Uterus (tissue), 2 donors: Measurements from ENCODE around the gene USP38.

ENCODE experiments used
- POLR2A ChIP-seq, 2 donors: fragments of 450-650 bp; IDR thresholded peaks; one replicate each; pipeline ENCODE4 v1.6.1; 2016; ENCODE audit warnings: antibody characterized with exemption in 2 of 2, mild to moderate bottlenecking in 1 of 2, moderate library complexity in 1 of 2
- TF ChIP-seq, protein P1 (sequence below), 4 experiments: fragments of 200-600 bp in 2 of 4; fragments of 450-650 bp in 2 of 4; sonication (generic) in 2 of 4; IDR thresholded peaks; one replicate each; pipeline ENCODE4 v1.5.1; 2016 to 2019; ENCODE audit warnings: antibody characterized with exemption in 4 of 4, mild to moderate bottlenecking in 2 of 4, moderate library complexity in 1 of 4

DNA sequence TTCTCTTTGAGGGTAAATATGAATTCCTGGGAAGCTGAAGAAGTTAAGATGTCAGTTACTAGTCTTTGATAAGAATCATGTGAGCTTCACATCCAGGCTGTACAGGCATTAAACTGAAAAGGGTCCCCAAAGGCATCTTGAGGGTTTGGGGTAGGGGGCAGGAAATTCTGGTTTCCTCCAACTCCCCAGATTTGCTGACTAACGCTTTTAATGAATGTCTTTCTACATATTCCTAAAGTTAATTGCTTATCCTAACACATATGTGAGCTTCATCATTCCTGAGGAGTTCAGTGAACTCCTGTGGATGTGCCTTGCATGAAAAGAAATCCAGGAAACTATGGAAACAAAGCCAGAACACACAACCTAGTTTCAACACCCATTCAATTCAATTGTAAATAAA lies 78.1 kb downstream of the USP38 start:
- TF ChIP-seq, protein P1, sequence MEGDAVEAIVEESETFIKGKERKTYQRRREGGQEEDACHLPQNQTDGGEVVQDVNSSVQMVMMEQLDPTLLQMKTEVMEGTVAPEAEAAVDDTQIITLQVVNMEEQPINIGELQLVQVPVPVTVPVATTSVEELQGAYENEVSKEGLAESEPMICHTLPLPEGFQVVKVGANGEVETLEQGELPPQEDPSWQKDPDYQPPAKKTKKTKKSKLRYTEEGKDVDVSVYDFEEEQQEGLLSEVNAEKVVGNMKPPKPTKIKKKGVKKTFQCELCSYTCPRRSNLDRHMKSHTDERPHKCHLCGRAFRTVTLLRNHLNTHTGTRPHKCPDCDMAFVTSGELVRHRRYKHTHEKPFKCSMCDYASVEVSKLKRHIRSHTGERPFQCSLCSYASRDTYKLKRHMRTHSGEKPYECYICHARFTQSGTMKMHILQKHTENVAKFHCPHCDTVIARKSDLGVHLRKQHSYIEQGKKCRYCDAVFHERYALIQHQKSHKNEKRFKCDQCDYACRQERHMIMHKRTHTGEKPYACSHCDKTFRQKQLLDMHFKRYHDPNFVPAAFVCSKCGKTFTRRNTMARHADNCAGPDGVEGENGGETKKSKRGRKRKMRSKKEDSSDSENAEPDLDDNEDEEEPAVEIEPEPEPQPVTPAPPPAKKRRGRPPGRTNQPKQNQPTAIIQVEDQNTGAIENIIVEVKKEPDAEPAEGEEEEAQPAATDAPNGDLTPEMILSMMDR (IDR thresholded peaks at IDR 0.05), result no peak
- TF ChIP-seq POLR2A (IDR thresholded peaks at IDR 0.05), result no peak
